Kidney epithelial cell (primary cell): Measurements from ENCODE around the gene MTR. TPM values are rescaled to one million over a fixed set of nuclear protein-coding genes. Genes with fewer than 3 reads are reported as not detected.
A peak's percentile ranks its signal among the peaks of the same experiment; 100 is the strongest.

ENCODE experiments used
- DNase-seq: peaks from one replicate; pipeline ENCODE4 v3.0.0-alpha.2; 2010; ENCODE audit warnings: low read depth
- H3K27me3 ChIP-seq: 2 replicates; pipeline ENCODE4 v1.6.0; 2011; ENCODE audit warnings: low read length; ENCODE audit not compliant: control insufficient read depth, insufficient read depth
- H3K36me3 ChIP-seq: 2 replicates; pipeline ENCODE4 v1.5.1; 2011; ENCODE audit warnings: low read length; ENCODE audit not compliant: control insufficient read depth, insufficient read depth
- H3K4me3 ChIP-seq: 2 replicates; pipeline ENCODE4 v1.5.1; 2011; ENCODE audit warnings: low read depth, mild to moderate bottlenecking, control low read depth, low read length
- CTCF ChIP-seq: IDR thresholded peaks from 2 replicates; pipeline ENCODE4 v1.5.1; 2011; ENCODE audit warnings: mild to moderate bottlenecking, moderate library complexity, low read length, control low read depth, inconsistent platforms; ENCODE audit not compliant: insufficient read depth, poor library complexity, severe bottlenecking
- total RNA-seq: library from RNA; depleted of rRNA; stranded (reverse); fragments of >200 nt; gene quantifications from 2 replicates; pipeline ENCODE4 v1.2.3, GENCODE V29; 2015

Gene MTR
- total RNA-seq, 1 donor from 2014 or later, result 23.3 TPM

DNA sequence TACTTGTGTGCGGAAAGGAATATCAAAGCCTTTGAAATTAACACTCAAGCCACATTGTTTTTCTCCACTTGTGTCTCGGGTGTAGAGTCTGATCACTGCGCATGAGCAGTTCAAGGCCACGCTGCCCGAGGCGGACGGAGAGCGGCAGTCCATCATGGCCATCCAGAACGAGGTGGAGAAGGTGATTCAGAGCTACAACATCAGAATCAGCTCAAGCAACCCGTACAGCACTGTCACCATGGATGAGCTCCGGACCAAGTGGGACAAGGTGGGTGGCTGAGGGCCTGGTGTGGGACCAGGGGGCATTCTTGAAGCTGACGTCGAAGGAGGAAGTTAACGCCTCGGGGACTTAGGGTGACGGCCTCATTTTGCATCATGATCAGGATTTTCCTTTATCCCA, 43.7 kb upstream of the MTR start:
- TF ChIP-seq CTCF, result no peak
- no peaks in the 10 kb centered on the region for H3K27me3 ChIP-seq
- H3K36me3 ChIP-seq, result no peaks in the 10 kb centered on the region
- DNase-seq, result no peak
- no peak overlapping the region for H3K4me3 ChIP-seq

- Histone ChIP-seq H3K4me3 (no peak overlapping the region), H3K27me3 (no peaks in the 10 kb centered on the region), H3K36me3 (no peaks in the 10 kb centered on the region)
- TF ChIP-seq CTCF, result no peak
- DNase-seq, result no peak
Observed at GRCh38 chr1:236751935-236752334, 43.2 kb upstream of the MTR start.

DNA sequence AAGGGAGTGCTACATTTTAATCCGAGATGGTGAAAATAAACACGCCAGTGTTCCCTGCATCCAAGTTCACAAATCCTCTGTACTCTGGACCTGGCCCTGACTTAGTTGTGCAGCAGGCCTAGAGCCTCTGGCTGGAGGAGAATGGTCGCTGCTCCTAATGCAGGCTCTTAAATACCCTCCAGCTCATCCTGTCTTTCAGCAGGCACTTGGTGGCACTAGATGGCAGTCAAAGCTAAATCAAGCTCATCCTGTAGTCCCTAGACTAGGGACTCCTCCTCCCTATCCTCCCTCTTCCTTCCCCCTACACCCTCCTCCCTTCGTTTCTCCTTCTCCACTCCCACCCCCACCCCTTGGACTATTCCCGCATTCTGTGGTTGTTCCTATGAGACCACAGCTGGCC, 41.6 kb upstream of the MTR start:
- no peaks in the 10 kb centered on the region for H3K27me3 ChIP-seq
- H3K4me3 ChIP-seq, result no peak overlapping the region
- no peak for DNase-seq
- no peaks in the 10 kb centered on the region for H3K36me3 ChIP-seq
- peak; percentile 12 for TF ChIP-seq CTCF

GRCh38 chr1:236753964-236754363, 41.1 kb upstream of the MTR start:
- no peak for DNase-seq
- H3K4me3 ChIP-seq, result no peak overlapping the region

DNA sequence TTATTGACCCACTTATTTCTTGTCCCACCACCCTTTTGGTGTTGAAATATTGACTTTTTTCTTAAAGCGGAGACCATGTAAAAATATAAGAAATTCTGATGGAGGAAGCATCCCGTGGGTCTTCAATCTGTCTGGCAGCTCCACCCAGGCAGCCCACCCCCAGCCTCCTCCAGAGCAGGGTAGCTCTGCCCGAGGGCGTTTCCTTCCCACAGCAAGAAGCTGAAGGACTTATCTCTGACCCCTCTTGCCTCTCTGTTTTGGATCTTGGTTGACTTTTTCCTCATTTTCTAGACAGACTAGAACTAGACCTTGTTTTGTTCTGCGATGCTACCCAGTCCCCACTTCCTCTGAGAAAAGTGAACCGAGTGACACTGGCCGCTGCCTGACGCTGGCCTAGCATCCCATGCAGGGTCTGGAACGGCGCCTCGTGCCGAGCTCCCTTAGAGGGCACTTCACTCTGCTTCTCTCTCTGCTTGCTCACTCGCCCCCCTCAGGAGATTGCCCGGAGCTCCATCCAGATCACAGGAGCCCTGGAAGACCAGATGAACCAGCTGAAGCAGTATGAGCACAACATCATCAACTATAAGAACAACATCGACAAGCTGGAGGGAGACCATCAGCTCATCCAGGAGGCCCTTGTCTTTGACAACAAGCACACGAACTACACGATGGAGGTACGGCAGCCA, 40.4 kb upstream of the MTR start:
- no peak overlapping the region for H3K4me3 ChIP-seq
- H3K27me3 ChIP-seq, result no peaks in the 10 kb centered on the region
- no peaks in the 10 kb centered on the region for H3K36me3 ChIP-seq
- DNase-seq, result no peak
- no peak for TF ChIP-seq CTCF

More at GRCh38 chr1:236753964-236754363, 41.1 kb upstream of the MTR start:
- no peak for TF ChIP-seq CTCF
- H3K36me3 ChIP-seq, result no peaks in the 10 kb centered on the region
- H3K27me3 ChIP-seq, result no peaks in the 10 kb centered on the region

DNA sequence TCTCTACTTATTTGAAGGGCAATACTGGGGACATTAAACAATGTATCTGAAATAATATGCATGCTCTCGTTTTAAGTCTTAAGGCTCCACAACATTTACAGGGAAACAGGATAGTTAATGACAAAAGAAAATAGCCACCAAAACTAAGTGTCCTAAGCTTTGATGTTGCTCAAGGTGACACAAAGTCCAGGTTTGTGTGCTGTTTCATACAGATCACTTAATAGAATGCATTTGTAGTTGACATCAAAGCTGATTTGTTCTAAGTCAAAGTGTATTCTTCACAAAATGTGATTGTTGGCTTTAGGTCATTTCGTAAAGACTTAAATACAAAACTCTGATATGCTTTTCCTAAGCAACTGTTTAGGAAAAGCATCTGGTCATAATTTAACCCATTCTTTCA, 37.5 kb upstream of the MTR start:
- no peak for DNase-seq
- Histone ChIP-seq H3K36me3 (no peaks in the 10 kb centered on the region), H3K27me3 (no peaks in the 10 kb centered on the region), H3K4me3 (no peak overlapping the region)
- TF ChIP-seq CTCF, result no peak
